GM18867 (cell line): ENCODE data around the gene LSAMP.

Experiments used
- ATAC-seq: cut with Tn5 transposase; IDR thresholded peaks from one replicate; pipeline ENCODE4 v1.9.1; 2021; ENCODE audit warnings: mild to moderate bottlenecking, moderate library complexity; ENCODE audit not compliant: unreplicated experiment

LSAMP gene

DNA sequence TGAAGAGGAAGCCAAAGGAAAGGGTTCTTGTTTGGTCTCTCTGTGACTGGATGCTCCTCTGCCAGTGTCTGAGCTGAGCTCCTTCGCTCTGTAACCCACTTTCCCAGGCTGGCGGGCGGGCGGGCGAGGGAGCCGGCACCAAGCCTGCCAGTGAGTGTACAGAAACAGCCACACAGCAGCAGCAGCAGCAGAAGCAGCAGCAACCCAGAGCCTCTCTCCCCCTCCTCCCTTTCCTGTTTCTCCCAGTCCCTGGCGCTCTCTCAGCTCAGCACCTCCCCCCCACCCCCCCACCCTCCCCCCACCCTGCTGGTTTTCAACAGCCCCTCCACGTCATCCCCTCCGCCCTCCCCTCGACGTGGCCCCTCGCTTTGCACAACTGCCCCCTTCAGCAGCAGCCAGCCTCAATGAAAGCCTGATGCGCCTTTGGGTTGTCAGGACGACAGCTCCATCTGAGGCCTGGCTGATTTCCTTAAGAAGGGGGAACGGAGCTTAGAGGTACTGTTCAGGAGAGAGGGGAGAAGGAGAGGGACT lies at the start of gene LSAMP:
LSAMP (minus strand) TSS at position 177 of the 531 bp plus-strand sequence.
- ATAC-seq: no peak

DNA sequence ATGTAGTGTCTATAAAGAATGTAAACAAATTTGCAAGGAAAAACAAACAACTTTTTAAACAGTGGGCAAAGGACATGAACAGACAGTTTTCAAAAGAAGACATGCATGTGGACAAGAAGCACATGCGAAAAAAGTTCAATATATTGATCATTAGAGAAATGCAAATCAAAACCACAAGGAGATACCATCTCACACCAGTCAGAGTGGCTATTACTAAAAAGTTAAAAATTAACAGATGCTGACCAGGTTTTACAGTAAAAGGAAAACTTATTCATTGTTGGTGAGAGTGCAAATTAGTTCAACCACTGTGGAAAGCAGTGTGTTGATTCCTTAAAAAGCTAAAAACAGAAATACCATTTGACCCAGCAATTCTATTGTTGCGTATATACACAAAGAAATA lies 47.1 kb upstream of the LSAMP start:
- ATAC-seq: no peak

DNA sequence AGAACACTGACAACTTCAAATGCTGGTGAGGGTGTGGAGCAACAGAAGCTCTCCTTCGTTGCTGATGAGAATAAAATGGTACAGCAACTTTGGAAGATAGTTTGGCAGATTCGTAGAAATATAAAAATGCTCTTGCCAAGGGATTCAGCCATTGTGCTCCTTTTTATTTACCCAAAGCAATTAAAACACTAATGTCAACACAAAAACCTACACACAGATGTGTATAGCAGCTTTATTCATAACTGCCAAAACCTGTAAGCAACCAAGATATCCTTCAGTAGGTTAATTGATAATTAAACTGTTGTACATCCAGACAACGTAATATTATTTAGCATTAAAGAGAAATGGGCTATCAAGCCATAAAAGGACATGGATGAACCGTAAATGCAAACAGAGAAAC lies 37.8 kb upstream of the LSAMP start:
- no peak for ATAC-seq

DNA sequence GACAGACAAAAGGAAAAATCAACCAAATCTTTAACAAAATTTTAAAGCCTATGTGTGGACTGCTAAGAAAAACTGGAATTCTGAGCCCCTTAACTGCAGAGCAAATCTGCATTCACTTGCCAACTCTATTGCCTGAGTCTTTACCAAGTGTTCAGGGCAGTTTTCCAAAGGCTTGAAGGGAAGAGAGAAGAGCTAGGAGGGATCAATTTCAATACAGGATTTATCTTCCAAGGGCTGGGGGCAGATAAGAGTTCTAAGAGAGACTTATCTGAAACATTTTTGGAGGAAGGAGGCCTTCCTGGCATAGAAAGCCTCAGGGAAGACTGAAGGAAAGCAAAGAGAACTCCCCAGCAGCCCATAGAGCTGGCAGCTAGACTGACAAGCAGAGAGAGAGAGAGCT lies 31.4 kb upstream of the LSAMP start:
- ATAC-seq: no peak

DNA sequence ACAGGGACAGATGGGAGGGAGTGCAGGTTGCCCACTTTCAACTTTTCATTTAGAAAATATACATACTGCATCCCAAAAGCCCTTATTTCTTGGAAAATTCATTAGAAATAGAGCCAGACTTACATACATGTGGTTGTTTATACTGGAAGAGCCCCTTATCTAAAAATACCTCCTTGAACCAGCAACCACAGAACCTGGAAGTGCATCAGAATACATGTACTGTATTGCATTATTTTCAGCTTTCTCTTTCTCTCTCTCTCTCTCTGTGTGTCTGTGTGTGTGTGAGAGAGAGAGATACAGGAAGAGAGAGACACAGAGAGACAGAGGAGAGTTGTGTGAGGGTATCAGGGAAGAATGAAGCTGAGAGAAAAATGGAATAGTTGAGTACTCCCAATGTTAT lies 29.5 kb upstream of the LSAMP start:
- no peak for ATAC-seq

DNA sequence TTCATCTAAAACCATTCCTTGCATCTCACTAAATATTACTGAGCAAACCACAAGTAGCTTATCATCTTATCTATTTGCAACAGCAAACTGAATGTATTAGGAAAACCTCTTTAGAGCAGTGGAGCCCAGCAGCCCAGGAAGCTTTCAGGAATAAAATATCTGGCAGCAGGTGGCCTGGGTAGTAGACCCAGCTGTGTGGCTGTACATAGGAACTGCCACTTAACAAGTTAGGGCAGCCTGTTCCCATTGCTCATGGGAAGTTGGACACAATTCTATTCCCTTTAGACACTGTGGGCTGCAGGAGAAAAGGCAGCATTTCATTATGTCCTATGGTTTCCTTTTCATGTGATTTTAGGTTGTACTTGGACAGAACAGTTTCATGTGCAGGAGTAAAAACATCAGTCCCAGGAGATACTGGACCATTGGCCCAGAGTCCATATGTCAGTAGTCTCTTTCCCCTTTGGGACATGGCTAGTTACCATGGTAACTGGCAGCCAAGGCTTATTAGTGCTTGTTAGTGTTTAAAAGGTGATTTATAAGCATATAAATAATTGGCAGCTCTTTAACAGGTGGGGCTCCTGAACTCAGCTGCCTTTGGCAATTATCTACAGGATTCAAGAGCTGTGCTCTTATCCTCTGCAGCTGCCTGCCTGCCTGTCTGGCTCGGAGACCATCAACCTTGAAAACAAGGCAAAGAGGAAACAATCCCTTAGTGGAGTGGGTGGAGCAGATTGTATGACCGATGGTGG lies 28.9 kb upstream of the LSAMP start:
- no peak for ATAC-seq

DNA sequence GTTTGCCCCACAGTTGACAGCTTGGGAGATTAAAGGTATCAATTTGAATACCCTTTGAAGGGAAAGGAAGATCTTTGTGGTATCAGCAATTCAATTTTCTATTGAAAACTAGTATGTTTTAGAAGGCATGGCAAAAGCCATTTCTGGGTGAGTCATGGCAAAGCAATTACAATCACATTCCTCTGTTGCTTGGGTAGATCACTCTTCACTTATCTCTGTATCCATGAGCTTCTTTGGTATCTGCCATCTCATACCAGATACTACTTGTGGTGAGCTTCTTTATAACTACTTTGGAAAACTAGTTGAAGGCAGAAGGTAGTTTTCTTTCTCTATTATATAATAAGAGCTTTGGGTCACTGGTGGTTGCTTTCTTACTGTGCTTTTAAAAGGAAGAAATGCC lies 28.3 kb upstream of the LSAMP start:
- ATAC-seq: no peak

DNA sequence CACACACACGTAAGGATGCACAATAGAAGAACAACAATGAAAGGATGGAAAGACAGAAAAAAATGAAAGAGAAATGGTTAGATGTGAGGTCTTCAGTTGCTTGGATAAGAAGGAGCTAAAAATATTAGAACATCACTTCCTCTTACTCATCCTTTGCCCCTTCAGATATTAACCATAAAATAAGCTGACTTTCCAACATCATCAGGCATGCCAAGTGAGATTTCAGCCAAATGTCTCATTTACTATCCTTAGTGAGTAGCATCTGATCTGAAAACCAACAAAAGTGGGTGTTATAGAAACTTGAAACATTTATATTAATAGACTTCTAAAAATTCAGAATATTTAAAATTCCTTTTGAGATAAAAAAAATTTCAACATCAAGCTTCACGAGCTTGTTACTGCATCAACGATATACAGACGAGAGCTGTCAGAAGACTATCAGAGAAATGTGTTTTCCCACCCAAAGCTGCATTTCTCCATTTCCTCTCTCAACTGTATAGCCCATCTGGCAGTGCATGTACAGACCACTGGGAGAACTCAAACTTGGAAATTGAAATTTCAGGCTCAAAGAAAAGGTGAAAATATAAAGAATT lies 25.4 kb upstream of the LSAMP start:
- no peak for ATAC-seq

DNA sequence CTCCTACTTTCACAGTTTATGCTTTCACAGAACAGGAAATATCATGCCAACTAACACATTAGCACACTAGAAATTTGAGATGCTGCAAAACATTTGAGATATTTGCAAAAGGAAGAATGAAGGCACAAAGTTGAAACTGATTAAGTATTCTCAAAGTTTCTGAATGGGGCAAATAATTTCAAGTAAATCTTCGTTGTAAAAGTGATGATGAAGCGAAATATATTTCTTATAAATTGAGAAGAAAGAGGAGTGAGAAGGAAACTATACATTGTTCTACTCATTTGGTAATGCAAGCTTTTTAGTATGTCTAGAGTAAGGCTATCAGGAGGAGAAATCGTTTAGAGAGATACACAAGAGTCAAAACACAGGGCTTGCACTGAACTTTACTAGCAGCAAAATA lies 24.3 kb upstream of the LSAMP start:
- no peak for ATAC-seq

DNA sequence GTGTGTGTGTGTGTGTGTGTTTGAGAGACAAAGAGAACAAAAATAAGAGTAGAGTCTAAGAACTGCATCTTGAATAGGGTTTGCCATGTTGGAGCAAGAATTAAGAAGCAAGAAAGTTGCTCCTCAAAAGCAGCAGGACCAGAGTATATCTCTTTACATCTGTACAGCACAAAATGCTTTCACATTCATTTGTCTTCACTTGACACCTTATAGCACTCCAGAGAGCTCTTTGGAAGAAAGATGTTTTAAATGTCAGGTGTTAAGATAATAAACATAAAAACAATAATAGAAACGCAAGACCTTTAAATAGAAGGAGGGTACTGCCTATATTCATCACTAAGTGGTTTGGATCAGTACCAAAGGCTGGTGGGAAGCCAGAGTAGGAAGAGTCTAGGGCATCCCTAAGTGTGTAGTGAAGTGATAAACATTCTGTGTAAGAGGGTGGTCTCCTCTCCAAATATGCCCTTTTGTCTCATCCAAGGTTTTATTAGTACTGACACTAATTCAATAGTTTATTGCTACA lies 19.1 kb upstream of the LSAMP start:
- no peak for ATAC-seq

DNA sequence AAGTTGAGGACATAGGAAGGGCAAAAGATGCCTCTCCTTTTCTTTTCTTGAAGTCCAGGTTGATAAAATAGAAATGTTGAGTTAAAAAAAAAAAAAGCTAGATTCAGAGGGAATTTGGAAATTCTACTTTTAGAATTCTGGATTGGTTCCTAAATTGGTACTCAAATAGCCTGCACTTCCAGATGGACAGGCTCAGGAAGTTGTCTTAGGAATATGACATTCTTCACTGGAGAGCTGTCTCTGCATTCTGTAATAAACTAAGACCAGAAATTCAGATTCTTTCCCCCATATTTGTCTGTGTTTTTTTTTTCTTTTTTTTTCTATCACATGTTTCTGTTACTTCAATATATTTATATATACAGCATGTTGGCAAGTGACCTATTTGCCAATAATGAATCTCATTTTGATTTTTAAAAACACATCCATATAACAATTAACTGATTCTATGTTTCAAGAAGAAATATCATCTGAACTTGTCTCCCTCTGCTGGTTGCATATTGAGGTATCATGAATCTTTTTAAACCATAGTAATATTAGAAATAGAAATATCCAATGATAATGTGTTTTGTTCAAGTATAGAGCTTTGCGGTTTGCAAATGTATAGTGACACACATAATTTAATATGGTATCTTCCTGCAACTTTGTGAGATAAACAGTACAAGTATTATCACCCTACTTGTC lies 8.5 kb upstream of the LSAMP start:
- no peak for ATAC-seq

DNA sequence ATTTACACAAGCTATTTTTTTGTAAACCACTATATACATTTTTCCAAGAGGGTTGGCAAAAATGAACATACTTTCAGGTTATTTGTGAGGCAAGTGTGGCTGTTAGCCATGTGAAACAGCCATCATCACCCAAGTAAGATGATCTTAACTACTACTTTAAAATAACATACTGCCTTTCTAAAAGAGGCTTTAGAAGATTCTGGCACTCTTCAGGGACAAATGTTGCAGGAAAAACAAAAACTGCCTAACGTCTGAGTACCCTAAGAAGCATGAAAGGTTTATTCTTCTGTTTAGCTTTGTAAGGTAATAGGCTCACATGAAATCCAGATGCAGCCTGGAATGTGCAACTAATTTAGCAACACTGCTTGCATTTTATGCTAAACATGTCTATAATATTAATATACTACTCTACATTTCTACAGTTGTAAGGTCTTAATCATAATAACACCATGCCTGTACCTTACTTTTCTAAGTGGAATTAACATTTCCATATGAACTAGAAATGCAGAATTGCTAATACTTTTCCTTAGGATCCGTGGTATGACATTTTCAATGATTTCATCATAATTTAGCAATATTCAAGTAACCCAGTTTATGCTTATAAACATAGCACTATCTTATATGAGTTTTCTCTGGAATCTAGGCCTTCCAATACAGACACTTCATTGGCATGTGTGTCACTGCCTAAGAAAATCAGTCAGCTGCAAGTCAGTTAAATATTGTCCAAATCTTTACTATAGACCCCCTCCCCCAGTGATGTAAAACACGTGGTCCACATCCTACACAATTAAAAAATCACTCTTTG lies 4.5 kb upstream of the LSAMP start:
- ATAC-seq: no peak

DNA sequence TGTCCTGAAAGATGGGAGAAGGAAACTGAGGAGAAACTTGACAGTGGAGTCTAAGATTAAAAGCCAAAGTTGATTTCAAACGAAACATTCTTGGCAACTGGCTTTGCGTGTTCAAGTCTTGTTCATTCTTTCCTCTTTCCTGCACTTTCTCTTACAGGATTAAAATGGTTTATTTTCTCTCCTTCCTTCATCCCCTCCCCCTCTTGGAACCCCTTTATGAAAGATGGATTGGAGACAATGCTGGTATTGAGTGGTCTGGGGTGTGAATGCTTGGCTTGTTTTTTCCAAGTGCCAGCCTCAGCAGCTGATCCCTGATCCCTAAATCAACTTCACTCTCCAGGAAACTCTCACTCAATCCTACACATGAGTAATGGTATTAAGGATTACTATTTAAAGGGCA lies 703 bp upstream of the LSAMP start:
- ATAC-seq: no peak

DNA sequence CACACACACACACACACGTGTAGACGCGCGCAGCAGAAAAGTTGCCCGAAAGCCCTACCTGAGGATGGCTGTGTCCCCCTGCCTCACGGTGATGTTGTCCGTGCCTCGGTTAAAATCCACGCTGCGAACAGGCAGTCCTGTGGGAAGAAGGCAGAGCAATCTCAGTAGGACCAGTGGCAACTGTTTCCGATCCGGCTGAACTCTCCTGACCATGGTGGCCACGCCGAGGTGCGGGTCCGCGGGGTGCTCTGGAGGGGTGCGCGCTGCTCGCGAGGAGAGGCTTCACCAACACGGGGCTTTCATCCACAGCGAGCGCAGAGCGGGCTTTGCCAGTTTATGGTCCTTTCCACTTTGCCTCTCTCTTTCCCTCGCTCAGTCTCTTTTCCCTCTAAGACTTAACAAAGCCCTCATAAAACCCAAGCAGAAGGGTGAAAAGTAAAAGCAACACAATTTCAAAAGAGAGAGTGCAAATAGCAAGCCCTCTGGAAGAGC lies 422 bp downstream of the LSAMP start:
- ATAC-seq: no peak

DNA sequence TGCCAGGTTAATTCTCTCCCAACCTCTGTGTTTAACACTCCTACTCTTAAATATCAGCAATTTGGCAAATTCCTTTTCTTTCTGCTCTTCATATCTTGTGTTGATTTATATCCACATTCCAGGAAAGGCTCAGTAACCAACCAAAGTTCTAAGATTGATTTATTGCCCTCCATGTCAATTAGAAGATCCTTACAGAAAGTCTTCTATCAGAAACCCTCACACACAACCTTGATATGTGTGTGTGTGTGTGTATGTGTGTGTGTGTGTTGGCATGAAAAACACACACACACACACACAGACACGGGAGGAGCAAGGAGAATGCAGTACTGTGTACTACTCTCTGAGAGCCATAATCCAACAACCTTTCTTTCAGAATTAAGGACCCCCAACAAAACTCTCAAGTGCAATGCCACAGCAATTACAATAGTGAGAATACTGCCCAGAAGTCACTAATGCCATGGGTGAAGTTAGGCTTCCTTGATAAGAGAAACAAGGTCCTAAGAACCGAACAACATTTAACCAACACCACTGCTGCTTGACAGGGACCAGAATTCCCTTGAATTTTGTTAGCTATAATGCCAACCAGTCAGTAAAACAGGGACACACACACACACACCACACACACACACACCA lies 1.1 kb downstream of the LSAMP start:
- ATAC-seq: no peak

DNA sequence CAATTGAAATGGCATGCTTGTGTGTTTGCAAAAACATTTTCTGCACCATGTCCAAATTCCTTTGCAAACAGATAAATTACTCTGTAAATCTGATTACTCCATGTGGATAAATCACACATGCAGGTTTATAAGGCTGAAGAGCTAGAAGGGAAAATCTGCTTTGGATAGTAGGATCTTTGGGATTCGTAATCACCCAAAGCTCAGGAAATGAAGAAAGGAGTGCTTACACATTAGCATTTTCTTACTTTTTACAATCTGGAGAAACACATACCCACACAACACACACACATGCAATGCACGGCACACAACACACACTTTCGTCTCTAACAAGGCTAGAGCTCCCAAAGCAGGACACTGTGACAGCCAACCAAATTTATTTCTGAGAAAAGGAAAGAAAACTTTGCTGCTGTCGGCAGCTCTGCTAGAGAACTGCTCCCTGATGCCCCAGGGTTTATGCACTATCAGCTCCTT lies 2.1 kb downstream of the LSAMP start:
- no peak for ATAC-seq

DNA sequence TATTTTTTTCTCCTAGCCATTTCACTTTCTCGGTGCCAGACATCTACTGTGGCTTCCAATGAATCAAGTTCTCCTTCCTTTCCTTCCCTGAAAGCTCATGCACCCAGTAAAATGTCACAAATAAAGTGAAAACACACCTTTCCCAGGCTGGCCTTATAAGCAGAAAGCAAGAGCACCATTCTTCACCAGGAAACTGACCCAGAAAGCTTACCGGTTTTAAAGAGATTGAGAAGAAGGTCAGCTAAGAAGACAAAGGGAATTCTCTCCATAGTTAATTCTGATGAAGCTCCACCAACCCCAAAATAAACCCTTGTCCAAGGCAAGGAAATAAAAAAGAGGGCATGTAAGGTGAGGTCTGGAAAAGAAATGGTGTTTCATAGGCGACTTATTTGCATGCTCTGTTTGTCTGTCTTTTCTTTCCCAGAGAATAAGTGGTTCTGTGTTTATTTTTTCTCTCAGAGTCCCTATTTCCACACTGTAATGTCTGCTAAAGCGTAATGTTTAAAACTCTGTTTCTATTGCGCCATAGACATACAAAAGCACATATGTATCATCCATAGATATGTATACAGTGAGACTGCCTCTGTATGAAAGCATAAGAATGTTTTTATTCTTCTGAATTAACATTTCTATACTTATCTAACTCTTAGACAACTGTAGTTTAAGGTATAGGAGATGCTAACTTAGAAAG lies 2.8 kb downstream of the LSAMP start:
- ATAC-seq: no peak

DNA sequence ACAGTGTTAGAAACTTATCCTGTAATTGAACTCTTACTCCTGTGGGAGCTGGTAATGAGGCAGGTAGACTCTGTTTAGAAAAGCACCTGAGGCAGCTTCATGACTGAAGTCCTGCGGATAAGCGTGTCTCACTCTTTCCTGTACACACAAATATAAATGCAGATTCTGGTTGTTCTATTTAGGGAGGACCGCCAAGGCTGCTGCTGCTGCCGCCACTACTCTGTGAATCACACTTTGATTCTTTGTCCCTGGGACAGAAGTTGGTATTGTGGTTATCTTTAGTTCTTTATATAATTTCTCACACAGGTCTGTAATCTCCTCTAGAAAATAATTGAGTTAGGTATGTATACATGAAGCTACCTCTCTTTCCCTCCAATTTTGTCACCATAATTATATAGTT lies 3.6 kb downstream of the LSAMP start:
- no peak for ATAC-seq

DNA sequence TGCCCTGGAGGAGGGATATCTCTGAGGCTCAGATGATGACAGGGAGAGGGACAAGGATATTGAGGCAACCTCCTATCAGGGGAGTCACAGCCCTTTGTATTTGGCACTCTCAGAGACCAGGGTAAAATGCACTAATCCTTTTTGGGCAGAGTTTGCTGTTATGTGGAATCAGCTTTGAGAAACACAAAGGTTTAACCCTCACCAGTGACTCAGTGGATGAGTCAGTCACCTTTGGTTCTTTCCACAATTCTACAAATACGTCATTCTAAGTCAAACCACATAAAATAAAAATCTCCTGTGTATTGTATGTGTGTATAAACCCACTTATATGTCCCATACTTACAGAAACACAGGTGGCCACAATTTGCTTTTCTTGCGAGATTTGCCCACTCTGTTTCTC lies 5.1 kb downstream of the LSAMP start:
- ATAC-seq: no peak

DNA sequence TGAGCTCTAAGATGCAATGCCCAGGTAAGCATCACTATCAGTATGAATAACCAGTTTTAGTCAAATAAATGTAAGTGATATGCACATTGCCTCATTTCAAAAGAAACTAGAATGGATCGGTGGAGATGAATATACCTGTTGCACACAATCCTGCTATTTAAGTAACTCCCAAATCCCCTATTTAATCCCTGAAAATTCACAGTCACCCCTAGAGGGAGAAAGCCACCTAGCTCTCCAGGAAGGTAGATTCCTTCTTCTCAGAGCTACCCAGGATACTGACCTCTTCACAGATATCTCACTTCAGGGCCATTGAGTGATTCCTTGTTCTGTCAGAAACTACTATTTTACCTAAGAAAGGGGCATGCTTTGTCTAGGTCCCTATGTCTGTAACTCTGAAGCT lies 11.7 kb downstream of the LSAMP start:
- ATAC-seq: no peak
